Measurements from ENCODE around the gene ZNF221.

GRCh38 chr19:43976732-43977131 is 25.7 kb downstream of the ZNF221 start:
- TF ChIP-seq POLR2A (IDR thresholded peaks at IDR 0.05) (no peak), CTCF (IDR thresholded peaks at IDR 0.05) (no peak), EP300 (IDR thresholded peaks at IDR 0.05) (no peak)
